Measurements from ENCODE around the gene PAK4.
"Not testable (repeated sequence)": the region's sequence is repeated elsewhere in the genome, so short reads cannot be mapped to it uniquely, and the experiment has no call there.

GRCh38 chr19:39095799-39096540, 29.6 kb upstream of the PAK4 start:
- not testable (repeated sequence) for TF ChIP-seq CTCF, POLR2A, POLR2AphosphoS5, EP300 (IDR thresholded peaks at IDR 0.05)
